OCI-LY3 (cell line): ENCODE data around the gene HSF5.

ENCODE experiments used
- CTCF ChIP-seq: fragments of 200-600, 300-600 bp; sonication (generic); IDR thresholded peaks from 2 replicates; pipeline ENCODE4 v1.5.1; 2014; ENCODE audit warnings: antibody characterized with exemption, low read length, low read depth
- EZH2phosphoT487 ChIP-seq: fragments of 200-600 bp; shearing (Covaris generic); IDR thresholded peaks from 2 replicates; pipeline ENCODE4 v1.6.1; 2018; ENCODE audit warnings: antibody characterized with exemption, mixed run types, low read depth

GRCh38 chr17:58506354-58507080, 18.3 kb upstream of the HSF5 start:
- TF ChIP-seq CTCF = no peak
- no peak for TF ChIP-seq EZH2phosphoT487
